NCI-H345 treated with DMSO at 0.1 percent for 48 hours (cell line): ENCODE measurements around the gene CTCF.

ENCODE experiments used
- DNase-seq: peaks from one replicate; lab custom pipeline; 2025; ENCODE audit not compliant: unreplicated experiment; lab: John Stamatoyannopoulos, UW

The CTCF gene

DNA sequence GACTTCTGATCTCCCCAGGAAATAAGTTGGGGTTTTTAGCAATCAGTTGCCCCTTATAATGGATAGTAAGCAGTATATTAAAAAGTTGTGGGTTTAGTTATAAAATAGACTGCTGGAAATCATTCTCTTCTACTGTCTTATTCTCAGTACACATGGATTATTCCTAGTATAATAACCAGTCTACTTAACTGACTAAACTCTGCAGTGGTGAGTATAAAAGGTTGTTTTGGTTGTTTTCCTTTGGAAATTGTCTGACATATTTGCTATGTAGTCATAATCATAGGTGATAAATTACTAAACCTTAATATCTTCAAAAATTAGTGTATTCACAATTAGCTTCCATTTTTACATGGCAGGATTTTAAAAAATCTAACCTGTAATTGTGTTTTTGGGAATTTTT, 31.4 kb downstream of the CTCF start:
- no peak for DNase-seq

DNA sequence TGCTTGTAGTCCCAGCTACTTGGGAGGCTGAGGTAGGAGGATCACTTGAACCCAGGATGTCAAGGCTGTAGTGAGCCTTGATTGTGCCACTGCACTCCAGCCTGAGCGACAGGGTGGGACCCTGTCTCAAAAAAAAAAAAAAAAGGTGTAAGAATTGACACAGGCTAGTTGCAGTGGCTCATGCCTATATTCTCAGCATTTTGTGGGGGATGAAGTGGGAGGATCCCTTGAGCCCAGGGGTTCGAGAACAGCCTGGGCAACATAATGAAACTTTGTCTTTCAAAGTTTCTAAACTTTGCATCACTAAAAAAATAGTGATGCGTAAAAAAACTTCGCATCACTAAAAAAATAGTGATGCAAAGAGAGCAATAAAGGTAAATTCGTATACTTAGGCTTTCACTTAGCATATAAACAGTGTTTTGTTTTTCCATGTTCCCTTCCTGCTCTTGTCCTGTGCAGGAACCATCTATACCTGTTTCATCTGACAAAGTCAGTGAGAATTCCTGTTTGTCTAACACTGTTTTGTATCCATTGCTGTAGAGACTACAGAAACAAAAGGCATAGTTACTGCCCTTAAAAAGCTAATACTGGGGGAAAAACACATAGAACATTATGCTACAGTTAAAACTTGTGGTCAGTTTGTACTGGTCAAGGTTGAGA, 32.1 kb downstream of the CTCF start:
- DNase-seq, result no peak

DNA sequence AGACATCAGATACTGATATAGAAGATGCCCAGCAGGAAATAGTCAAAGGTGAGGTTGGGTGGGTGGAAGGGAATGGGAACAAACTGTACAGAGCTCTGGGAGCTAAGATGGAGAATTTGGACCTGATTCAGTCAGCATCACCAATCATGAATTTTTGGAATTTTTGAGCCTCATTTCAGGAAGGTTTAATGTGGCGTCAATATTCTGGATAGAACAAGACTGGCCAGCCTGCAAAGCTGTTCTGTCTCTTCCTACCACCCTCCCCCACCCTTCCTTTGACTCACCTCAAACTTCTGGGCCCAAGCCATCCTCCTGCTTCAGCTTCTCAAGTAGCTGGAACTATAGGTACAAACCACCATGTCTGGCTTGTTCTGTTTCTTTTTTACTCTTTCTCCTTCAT, 32.6 kb downstream of the CTCF start:
- DNase-seq, result no peak

DNA sequence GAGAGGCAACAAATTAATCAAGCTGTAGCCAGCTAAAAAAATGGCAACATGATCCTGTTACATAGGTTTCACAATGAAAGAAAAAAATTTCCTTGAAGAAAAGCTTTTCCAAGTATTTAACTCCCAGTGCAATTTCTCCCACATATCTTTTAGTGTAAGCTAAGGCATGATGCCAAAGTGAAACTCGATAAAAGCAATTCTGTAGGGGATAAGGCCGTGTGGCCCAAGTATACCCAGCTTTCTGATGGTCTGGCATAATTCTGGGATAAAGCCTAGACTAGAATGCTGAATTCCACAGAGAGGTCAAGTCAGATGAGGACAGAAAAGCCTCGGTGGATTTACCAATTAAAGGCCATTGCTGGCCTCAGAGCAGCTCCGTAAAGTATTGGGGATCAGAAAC, 36.2 kb downstream of the CTCF start:
- no peak for DNase-seq

DNA sequence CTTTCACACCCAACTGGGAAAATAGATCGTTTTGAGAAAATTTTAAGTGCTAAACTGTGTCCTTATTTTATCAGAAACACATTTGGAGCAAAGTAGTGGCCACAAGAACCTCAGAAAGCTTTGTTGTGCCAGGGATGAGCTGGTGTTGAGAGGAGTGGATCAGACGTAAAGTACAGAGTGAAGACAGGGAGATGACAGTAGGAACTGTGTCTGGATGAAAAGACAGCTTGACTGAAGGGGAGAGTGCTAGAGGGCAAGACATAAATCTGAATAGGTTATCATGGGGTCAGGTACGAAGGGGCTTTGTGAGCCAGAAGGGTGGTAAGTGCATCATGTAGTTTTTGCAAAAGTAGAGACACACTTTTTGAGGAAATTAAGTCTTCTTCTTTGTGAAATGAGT, 43.3 kb downstream of the CTCF start:
- no peak for DNase-seq

DNA sequence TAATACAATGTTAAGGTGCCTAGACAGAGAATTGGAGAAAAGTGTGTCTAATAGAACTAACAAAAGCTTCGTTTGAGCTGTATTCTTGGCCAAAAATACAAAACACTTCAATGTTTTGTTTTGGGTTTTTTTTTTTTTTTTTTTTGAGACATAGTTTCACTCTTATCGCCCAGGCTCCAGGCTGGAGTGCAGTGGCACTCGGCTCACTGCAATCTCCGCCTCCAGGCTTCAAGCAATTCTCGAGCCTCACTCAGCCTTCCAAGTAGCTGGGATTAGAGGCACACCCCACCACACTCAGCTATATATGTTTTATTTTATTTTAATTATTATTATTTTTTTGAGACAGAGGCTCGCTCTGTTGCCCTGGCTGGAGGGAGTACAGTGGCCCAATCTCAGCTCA, 44.3 kb downstream of the CTCF start:
- DNase-seq, result no peak

DNA sequence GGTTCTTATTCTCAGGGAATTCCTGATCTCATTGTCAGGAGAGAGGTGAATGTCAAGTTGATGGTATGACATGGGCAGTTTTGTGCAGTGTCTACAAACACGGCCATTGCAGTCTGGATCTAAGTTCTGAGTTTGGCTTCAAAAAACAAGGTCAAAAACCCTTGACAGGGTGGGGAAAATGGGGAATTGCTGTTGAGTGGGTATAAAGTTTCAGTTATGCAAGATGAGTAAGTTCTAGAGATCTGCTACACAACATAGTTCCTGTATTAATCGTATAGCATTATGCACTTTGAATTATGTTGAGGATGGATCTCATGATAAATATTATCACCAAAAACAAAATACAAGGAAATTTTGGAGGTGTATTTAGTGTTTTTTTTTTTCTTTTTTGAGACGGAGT, 46.0 kb downstream of the CTCF start:
- DNase-seq, result no peak

DNA sequence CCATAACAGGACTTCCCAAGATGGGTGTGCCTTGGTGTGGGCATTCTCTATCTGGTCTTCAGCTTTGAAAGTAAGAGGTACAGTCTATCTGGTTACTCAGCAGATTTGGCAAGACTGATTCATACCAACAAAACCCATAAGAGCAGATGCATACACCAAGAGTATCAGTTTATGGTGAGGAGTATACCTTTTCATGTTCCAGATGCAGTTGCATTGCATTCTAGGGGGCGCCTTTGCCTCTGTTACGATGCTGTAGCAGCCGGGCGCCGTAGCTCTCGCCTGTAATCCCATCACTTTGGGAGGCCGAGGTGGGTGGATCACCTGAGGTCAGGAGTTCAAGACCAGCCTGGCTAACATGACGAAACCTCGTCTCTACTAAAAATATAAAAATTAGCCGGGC, 51.5 kb downstream of the CTCF start:
- DNase-seq, result no peak

GRCh38 chr16:67628216-67628615, 65.9 kb downstream of the CTCF start:
- no peak for DNase-seq

GRCh38 chr16:67632415-67633172, 70.3 kb downstream of the CTCF start:
- DNase-seq, result no peak

DNA sequence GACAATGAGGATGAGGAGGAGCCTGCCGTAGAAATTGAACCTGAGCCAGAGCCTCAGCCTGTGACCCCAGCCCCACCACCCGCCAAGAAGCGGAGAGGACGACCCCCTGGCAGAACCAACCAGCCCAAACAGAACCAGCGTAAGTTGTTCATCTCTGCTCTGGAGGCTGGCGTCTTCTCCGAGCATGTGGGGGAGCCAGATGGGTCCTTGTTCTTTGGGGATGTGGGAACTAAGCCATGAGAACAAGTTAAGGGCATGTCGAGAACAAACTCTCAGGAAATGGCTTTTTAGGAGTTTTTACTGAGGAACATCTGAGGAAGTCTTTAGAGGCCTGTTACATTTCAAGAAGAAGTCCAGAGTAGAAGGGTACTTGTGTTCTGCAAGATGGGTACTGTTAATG, 74.4 kb downstream of the CTCF start:
- DNase-seq, result no peak

- DNase-seq, result no peak
Observed at GRCh38 chr16:67637625-67638024, 75.3 kb downstream of the CTCF start.

DNA sequence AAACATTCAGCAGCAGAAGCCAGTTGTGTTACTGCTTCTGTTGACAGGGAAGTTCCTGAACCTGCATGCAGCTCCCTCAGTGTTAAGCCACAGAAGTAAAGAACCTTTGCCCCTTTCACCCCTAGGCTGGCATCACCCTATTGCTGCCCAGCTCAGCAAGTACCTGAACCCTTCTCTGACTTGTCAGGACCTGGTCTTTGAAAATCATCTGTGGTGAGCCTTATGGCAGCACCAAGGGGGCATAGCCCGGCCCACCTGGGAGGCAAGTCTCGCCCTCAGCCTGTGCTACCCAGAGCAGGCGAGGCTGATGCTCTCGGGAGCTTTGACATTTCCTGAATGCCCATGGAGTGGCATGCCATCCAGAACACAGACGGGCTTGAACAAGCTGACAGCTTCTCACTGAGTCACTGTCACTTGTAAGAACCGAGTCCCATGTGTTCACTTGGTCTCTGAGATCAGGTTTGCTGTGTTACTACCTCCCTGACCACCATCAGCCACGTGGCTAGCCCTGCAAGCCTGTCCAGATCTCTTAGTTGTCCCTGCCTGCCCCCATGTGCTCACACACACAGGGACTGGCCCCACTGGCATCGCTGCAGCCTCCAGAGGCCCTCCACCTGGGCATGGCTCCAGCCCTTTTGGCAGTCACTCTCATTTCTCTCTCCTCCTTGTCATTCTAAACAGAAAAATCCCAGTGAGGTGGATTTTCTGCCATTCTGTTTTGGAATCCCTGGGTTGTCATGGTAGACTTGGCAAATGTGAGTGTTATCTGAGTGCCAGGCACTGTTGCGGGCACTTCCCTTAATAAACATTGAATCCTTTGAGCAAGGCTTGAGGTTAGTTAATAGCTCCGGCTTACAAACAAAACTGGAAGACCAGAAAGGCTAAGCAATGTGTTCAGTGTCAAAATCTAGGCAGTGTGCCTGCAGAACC, 79.7 kb downstream of the CTCF start:
- DNase-seq, result no peak

DNA sequence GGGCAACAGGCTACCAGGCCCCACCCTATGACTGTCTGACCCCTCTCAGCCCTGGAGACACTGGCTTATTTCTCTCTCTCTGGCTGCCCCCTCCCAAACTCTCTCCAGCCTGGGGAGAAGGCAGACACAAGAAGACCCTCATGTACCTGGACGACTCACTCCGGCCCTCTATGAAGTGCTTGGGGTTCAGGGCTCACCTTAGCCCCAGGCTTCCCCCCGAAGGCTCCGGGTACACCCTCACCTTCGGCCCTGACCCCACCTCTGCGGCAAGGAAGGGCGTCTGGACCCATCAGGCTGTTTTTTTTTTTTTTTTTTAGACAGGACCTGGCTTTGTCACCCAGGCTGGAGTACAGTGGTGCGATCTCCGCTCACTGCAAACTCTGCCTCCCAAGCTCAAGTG, 81.7 kb downstream of the CTCF start:
- DNase-seq, result no peak

DNA sequence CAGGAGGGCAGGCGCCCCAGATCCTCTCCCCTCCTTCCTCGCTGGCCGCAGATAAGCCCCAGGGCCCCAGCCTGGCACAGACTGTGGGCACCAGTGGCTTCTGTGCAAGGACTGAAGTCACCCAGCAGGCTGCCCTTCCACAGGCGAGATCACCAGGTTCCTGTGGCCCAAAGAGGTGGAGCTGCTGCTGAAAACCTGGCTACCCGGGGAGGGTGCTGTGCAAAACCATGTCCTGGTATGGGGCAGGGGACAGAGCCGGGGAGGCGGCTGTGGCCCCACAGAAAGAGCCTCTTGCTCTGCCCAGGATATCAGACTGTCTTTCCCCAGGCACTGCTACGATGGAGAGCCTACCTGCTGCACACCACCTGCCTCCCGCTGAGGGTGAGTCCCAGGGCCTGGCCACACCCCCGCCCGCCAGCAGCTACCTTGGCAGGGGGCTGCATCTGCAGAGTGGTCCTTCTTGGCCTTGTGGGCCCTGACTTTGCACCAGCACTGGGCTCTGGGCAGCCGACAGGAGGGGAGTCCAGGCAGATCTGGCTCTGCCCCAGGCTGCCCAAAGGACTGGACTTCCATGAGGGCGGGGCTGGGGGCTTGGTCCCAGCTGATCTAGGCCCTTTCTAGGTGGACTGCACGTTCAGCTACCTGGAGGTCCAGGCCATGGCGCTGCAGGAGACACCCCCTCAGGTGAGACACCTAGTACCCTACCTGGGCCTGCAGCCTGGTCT, 83.2 kb downstream of the CTCF start:
- no peak for DNase-seq

DNA sequence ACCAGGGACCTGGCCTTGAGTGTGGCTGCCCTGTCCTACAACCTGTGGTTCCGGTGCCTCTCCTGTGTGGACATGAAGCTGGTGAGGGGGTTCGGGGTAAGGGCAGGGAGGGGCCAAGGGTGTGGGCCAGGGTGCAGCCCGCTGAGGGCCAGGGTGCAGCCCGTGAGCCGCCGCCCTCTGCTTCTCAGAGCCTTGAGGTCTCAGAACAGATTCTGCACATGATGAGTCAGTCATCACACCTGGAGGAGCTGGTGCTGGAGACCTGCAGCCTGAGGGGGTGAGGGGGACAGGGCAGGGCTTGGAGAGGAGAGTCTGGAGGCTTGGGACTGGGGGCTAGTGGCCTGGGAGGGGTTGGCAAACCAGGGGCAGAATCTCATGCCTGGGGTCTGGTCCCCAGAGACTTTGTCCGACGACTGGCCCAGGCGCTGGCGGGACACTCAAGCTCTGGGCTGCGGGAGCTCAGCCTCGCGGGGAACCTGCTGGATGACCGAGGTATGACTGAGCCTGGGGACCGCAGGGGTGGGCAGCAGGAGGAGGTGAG, 84.9 kb downstream of the CTCF start:
- no peak for DNase-seq

DNA sequence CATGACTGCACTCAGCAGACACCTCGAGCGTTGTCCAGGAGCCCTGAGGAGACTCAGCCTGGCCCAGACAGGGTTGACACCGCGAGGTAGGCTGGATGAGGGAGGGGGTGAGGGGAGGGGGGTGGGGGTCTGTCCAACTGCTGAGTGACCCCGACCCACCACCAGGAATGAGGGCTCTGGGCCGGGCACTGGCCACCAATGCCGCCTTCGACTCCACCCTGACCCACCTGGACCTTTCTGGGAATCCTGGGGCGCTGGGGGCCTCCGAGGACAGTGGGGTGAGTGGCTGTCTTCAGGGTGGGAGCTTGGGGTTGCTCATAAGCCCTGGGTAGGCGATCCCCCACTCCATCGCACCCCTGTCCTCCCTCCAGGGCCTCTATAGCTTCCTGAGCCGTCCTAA, 85.4 kb downstream of the CTCF start:
- DNase-seq, result no peak

DNA sequence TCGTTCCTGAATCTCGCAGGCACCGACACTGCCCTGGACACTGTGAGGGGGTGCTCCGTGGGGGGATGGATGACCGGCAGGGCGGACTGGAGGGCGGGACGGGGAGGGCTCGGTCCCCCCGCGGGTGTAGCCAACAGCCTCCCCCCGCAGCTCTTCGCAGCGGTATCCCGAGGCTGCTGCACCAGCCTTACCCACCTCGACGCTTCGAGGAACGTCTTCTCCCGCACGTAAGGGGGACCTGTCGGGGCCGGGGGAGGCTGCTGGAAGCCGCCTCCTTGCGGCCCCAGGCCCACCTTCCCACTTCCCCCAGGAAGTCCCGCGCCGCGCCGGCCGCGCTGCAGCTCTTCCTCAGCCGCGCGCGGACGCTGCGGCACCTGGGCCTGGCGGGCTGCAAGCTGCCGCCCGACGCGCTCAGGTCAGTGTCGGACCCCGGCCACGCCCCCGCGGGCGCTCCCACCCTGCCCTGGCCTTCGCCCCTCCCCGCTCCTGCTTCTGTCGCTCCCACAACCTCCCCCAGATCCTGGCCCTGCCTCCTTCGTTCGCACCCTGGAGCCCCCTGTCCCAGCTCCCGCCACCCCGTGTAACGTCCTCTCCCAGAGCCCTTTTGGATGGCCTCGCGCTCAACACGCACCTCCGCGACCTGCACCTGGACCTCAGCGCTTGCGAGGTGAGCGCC, 85.9 kb downstream of the CTCF start:
- no peak for DNase-seq

GRCh38 chr16:67648764-67649407, 86.6 kb downstream of the CTCF start:
- no peak for DNase-seq

GRCh38 chr16:67649494-67649931, 87.2 kb downstream of the CTCF start:
- DNase-seq, result no peak
